GM18519 (cell line): Measurements from ENCODE around the gene DCD.

Source experiments
- ATAC-seq: cut with Tn5 transposase; IDR thresholded peaks from one replicate; pipeline ENCODE4 v1.9.1; 2021; ENCODE audit warnings: mild to moderate bottlenecking, moderate library complexity; ENCODE audit not compliant: unreplicated experiment, low FRiP score

The DCD gene

GRCh38 chr12:54612225-54612750, 35.9 kb downstream of the DCD start:
- no peak for ATAC-seq

GRCh38 chr12:54611715-54612149, 36.4 kb downstream of the DCD start:
- no peak for ATAC-seq

- ATAC-seq: no peak
Observed at GRCh38 chr12:54608769-54609168, 39.4 kb downstream of the DCD start.

- ATAC-seq: no peak
Observed at GRCh38 chr12:54608156-54608555, 40.0 kb downstream of the DCD start.

- ATAC-seq: no peak
Observed at GRCh38 chr12:54606556-54606955, 41.6 kb downstream of the DCD start.

GRCh38 chr12:54605138-54605970, 42.8 kb downstream of the DCD start:
- no peak for ATAC-seq

- ATAC-seq: no peak
Observed at GRCh38 chr12:54604436-54604835, 43.7 kb downstream of the DCD start.

GRCh38 chr12:54603872-54604271, 44.3 kb downstream of the DCD start:
- no peak for ATAC-seq

GRCh38 chr12:54603173-54603814, 44.9 kb downstream of the DCD start:
- ATAC-seq: peak; percentile 96

GRCh38 chr12:54602661-54603060, 45.5 kb downstream of the DCD start:
- ATAC-seq: no peak

- no peak for ATAC-seq
Observed at GRCh38 chr12:54601841-54602240, 46.3 kb downstream of the DCD start.

- no peak for ATAC-seq
Observed at GRCh38 chr12:54598970-54599369, 49.2 kb downstream of the DCD start.

GRCh38 chr12:54596526-54596946, 51.6 kb downstream of the DCD start:
- no peak for ATAC-seq

- ATAC-seq: no peak
Observed at GRCh38 chr12:54595471-54595870, 52.7 kb downstream of the DCD start.
